GM21423 (cell line): ENCODE results near the gene PDZRN4.
A peak's percentile ranks its signal among the peaks of the same experiment; 100 is the strongest.
"Not testable (repeated sequence)": the region's sequence is repeated elsewhere in the genome, so short reads cannot be mapped to it uniquely, and the experiment has no call there.

ENCODE experiments used
- ATAC-seq: cut with Tn5 transposase; IDR thresholded peaks from one replicate; pipeline ENCODE4 v1.9.1; 2021; ENCODE audit warnings: mild to moderate bottlenecking, moderate library complexity; ENCODE audit not compliant: unreplicated experiment

Gene PDZRN4

DNA sequence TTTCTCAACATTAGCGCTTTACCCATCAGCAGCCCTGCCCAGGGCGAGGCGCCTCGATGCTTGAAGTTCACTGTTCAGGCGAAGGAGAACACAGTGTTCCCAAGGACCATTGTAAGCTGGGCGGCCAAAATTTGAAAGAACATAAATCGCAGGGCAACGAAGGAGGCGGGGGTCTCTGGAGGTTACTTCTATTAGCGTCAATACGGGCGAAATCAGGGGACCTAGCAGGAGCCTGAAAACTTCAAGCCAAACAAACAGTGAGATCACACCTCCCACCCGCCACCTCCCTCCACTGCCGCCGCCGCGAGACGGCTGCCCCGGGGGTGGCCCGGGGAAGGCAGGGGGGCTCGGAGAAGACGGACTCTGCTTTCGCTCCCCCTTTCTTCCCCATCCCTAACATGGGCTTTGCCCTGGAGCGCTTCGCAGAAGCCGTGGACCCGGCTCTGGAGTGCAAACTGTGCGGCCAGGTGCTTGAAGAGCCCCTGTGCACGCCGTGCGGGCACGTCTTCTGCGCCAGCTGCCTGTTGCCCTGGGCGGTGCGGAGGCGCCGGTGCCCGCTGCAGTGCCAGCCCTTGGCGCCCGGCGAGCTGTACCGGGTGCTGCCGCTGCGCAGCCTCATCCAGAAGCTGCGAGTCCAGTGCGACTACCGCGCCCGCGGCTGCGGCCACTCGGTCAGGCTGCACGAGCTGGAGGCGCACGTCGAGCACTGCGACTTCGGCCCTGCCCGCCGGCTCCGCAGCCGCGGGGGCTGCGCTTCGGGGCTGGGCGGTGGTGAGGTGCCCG lies at the start of gene PDZRN4:
TSS of gene PDZRN4 (plus strand) at position 263 of the 783 bp plus-strand sequence.
- no peak for ATAC-seq

DNA sequence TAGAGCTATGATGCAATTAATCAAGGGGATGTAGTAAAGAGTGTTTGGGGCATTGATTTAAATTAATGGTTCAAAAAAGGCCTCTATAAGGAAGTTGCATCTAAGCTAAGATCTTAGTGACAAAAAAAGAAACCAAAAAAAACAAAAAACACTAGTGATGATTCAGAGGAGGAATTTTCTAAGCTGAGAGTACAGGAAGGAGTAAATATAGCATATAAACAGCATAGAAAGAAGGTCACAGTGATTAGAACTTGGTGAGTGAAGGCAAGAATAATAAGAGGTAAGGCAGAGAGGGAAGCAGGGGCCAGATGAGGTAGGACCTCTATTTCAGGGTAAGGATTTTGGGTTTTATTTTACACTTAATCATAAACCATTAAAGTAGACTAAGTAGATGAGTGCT lies 48.0 kb upstream of the PDZRN4 start:
- no peak for ATAC-seq

DNA sequence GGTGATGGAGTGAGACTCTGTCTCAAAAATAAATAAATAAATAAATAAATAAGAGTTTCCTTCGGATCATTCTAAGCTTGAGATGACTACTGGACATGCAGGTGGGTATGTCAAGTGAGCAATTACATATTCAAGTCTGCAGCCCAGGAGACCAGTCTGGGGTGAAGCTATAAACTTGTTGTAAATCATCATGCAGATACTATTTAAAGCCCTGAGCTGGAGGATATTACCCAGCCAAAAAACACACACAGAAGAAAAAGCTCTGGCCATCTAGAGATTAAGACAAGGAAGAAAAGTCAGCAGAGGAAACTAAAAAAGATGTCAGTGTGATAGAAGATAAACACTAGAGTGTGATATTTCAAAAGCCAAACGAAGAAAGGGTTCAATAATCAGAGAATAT lies 47.0 kb upstream of the PDZRN4 start:
- ATAC-seq = no peak

DNA sequence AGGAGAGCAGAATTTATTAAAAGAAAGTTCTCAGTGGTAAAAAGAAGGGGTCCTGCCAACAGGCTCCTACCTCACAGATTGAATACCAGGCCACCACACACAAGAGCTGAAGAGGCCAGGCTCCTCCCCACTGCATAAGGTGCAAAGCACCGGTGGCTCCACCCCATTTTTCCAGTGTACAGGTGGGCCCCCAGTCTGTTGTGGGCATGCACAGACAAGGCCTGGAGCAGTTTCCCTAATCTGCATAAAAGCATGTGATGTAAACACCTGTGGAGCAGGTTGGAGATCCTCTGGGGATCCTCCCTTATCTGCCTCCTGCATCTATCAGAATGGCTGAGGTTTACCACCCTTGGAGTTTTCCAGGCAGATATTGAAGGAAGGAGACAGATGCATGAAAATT lies 45.7 kb upstream of the PDZRN4 start:
- ATAC-seq = no peak

DNA sequence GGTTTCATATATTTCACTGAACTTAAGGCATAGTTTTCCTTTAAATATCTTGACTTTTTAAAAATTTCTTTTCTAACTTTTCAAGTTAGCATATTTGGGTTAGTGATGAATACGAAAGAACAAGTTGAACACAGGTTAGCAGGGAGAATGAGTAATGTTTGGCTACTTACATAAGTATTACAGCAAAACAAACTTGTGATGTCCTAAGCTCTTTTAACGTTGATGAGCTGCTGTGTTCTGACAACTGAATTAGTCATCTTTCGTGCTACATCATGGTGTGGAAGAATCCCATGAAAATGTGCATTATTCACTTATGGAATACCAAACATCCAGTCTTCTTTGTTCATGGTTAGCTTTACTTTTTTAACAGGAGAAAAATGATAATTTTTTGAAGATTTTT lies 36.3 kb upstream of the PDZRN4 start:
- ATAC-seq = no peak

DNA sequence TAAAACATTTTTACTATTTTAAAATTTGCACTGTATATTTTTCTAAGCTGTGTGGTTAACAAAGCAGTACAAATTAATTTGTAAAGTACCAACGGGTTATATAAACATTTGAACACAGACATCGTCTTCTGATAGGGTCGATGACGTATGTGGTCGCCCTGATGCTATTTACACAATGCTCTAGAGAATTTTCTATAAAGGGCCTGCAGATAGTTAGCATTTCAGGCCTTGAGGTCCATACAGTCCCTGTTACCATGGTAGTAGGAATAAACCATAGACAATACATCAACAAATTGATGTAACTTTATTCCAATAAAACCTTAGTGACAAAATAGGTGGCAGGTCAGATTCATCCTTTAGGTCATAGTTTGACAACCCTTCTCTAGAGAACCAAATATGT lies 25.7 kb upstream of the PDZRN4 start:
- no peak for ATAC-seq

DNA sequence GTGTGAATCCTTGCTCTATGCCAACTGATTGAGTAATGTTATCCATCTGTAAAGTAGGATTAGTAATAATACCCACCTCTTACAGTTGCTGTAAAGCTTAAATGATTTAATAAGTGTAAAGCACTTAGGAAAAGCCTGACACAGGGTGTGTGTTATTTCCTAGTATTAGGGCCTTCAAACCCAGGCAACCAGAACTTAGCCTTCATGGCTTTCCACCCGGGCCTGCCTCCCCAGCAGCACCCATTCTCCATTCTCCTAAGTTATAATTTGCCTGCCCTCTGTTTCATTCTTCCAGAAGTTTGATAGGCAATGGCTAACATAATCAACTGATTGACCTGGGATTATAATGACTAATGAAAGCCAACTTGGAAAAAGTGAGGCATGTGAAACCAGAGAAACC lies 20.4 kb upstream of the PDZRN4 start:
- ATAC-seq = no peak

DNA sequence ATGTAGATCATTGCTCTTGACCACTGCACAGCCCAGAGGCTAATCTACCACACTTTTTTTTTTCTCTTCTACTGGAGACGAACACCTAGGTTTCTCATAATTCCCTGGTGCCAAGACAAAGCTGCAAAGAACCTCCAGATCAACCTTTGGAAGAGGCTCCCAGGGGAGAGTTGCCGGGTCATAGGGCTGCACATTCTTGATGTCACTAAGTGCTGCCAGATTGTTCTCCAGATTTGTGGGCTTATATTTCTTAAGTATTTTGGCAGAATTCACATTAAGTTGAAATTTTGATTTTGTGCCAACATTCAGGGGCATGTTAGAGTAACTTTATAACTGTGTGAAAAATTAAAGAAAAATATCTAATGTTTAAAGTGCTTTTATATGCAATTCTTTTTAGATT lies 13.5 kb upstream of the PDZRN4 start:
- no peak for ATAC-seq

DNA sequence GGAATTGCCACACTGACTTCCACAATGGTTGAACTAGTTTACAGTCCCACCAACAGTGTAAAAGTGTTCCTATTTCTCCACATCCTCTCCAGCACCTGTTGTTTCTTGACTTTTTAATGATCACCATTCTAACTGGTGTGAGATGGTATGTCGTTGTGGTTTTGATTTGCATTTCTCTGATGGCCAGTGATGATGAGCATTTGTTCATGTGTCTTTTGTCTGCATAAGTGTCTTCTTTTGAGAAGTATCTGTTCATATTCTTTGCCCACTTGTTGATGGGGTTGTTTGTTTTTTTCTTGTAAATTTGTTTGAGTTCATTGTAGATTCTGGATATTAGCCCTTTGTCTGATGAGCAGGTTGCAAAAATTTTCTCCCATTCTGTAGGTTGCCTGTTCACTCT lies 8.6 kb upstream of the PDZRN4 start:
- ATAC-seq = not testable (repeated sequence)

DNA sequence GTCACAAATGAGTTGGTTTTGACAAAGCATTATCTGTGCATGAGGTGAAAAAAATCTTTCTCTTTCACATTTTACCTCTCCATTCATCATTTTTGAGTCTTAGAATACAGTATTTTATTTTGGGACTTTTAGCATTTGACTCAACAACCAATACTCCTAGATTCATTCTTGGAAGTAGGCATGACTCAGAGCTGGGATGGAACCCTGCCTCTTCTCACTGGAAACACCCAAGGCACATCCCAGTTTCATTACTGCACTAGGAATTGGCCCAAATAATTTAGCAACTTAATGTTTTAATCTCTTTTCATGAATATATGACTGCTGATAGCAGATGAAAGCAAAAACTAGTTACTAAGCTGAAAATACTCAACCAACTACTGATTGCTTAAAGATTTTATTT lies 3.3 kb upstream of the PDZRN4 start:
- no peak for ATAC-seq

DNA sequence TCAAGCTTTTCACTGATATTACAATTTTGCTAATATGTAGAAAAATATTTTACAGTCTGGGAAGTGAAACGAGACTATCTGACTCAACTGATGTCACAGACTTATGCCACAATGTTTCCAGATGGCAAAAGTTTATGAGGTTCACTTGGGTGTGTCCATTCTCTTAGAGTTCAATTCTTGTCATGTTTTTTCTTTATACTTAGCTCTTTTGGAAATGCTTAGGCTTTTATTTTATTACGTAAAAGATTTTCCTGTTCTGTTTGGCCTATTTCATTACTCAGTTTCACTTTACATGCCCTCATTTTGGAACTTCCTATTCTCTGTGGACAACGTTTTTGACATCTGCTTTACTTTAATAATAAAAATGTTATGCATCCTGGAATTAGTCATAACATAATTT lies 2.1 kb upstream of the PDZRN4 start:
- ATAC-seq = no peak

DNA sequence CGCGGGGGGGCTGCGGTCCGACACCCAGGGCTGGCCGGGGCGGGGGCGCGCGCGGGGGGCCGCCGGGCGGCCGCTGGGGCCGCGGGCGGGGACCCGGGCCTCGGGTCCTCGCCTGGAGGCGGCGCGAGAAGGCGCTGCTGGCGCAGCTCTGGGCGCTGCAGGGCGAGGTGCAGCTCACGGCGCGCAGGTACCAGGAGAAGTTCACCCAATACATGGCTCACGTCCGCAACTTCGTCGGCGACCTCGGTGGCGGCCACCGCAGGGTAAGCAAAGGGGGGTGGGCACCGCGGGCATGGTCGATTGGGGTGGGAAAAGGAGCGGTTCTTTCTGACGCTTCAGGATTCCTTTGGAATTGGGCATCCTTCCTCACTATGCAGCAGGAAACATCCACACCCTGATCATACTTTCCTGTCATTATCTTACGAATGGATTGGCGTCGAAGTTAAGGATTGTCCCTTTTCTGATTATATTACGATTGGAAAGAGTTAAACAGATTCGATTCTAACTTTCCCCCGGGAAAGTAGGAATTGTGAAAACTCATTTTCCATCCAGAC lies 798 bp downstream of the PDZRN4 start:
- ATAC-seq = no peak

DNA sequence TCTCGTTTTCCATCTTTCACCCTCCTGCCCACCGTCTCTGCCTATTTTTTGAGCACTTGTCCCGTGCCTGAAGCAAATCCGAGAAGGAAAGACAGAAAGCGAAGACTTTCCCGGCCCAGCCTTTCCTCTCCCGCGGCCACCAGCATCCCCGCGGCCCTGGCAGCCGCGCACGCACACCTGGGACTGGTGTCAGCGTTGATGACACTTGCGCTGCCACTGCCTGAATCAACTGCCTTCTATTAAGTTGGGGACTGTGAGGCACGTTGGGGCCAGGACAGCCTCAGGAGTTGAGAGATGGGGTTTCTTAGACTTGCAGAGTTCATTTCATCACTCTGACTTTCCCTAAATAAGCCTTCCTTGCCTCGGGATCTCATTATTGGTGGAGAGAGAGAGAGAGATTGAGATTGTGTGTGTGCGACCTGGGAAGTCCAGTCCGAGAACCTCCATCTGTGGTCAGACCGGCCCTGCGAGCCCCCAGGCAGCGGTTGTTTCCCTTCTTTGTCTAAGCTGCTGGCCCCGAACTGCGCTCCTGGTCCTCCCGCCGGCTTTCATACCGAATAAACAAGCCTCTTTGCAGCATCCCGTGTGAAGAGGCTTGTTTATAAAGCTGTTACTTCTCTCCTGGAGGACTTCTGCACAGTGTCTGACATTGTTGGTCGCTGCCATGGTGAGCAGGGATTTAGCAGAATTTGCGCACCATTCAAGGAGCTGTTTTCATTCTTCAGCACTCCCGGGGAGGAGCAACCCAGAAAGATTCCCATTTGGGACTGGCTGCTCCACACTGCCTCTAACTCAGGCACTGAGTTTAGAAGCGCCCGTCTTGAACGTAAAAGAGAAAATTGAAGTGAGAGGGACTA lies 1.5 kb downstream of the PDZRN4 start:
- no peak for ATAC-seq

DNA sequence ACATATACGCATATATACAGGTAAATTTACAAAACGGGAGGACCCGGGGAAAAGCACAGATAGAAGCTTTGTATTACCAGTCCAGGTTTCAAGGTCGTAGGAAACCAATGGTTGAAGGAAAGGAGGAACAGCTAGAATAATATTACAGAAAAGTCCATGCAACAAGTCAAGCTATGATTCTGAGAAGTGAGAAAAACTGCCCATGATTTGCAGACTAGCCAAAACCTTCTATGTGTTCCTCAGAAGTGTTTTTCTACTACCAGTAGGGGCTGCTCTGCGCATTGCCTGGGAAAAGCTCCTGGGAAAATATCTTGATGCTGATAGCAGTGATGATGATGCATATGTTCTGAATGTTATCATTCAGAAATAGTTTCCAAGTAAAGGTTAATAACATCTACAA lies 2.2 kb downstream of the PDZRN4 start:
- no peak for ATAC-seq

DNA sequence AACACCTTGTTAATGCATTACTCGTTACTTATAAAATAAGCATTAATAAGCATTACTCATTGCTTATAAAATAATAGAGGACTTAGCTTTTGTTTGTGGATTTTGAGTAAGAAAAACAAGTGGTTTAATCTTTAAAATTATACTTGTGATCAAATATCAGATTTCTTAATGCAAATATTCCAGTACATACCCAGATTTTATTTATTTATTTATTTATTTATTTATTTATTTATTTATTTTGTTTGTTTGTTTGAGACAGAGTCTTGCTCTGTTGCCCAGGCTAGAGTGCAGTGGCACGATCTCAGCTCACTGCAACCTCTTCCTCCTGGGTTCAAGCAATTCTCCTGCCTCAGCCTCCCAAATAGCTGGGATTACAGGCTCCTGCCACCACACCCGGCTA lies 3.4 kb downstream of the PDZRN4 start:
- ATAC-seq = not testable (repeated sequence)

DNA sequence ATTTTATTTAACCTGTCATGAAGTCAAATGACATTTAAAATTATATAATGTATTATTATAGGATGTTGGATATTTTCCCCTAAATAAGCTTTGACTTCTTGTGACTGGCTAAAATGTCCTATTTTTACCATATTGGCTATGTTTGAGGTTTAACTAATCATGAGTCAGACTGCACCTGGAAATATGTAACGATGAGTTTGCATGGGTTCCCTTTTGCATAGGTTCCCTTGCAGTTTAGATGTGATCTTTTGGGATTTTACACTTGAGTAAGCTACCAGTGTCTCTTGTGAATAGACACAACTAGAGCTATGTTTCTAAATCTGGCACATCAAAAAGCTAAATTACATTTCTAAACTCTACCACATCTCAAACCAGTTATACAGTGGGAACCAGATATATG lies 5.2 kb downstream of the PDZRN4 start:
- no peak for ATAC-seq

DNA sequence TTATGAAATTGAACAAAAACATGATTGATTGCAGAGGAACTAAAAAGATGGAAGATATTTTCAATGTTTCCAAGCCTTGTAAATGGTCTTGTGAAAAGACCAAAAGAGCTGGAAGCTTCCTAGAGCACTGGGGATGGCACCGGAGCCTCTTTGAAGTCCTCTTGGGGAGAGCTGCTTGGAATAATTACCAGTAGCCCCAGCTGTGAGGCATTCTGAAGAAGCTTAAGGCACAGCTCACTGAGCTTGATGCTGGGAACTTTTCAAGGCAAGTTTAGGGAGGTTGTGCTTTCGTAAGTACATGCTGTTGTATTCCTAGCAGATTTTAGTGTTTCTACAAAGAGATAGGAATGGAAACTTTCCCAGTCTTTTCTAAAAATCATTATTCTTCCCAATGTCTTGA lies 13.9 kb downstream of the PDZRN4 start:
- ATAC-seq = no peak

DNA sequence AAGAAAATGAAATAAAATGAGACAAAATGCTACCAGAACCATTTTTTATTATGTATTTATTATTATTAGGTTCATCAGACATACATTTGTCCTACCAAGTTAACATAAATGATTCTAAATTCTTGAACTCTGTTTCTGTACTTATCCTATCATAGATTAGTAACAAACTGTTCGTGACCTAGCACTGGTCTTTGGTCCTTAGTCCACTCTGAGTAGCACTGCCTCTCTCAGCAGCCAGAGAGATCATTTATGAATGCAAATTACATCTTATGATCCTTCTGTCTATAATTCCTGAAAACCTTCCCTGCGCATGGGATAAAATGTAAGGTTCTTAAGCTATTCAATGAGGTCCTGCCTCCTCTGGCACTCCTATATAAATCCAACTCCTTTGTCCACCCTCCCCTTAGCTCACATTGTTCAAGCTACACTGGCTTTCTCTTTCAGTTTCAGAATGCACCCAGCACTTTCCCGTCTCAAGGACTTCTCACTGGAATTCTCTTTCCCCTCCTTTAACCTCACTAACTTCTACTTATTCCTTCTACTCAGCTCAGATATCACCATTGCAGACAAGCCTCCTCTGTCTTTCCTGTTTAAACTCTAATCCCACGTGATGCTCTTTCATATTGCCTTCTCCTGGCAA lies 17.1 kb downstream of the PDZRN4 start:
- peak; percentile 65 for ATAC-seq

DNA sequence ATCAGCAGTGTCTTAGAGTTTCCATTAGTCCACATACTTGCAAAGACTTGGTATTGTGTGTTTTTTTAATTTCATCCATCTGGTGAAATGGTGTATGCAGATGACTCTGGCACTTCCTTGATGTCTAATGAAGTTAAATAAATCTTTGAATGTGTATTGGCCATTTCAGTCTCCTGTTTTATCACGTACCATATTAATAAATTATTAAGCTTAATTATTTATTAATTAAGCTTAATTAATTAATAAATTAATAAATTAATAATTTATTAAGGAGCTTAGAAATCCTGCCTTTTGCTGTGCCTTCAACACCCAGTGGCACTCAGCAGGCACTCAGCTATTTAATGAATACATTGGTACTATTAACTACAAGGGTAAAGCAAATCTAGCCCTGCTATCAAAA lies 18.2 kb downstream of the PDZRN4 start:
- ATAC-seq = no peak

DNA sequence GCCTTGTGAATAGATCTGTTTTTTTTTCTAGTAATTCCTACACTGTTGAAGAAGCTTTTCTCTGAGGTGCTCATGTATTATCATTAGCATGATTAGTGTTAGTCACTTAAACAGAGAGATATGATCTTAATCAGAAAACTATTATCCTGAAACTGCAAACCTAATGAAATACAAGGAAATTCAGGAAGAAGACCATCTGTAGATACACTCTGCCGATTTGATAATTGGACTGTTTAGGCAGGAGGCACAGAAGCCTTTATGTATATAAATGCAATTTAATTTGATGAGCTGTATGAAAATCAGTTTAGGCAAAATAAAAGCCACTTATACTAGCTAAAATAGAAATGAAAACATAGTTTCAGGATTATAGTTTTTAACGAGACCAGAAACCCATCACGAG lies 23.3 kb downstream of the PDZRN4 start:
- no peak for ATAC-seq

DNA sequence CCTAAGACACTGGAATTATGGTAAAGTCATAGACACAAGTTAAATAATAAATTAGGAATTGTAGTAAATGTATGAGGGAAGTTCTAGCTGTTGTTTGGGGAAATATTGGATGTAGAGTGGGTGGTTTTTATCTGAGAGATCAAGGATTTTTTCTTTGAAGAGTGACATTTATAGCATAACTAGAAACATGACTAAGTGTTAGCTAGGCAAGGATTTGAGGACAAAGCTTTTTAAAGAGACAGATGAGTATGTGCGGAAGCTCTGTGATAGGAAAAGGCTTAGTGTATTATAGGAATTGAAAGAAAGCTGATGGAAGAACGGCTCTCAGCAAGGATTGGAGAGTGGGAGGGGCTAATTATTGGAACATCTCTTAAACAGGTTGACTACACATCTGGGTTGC lies 24.5 kb downstream of the PDZRN4 start:
- ATAC-seq = no peak

DNA sequence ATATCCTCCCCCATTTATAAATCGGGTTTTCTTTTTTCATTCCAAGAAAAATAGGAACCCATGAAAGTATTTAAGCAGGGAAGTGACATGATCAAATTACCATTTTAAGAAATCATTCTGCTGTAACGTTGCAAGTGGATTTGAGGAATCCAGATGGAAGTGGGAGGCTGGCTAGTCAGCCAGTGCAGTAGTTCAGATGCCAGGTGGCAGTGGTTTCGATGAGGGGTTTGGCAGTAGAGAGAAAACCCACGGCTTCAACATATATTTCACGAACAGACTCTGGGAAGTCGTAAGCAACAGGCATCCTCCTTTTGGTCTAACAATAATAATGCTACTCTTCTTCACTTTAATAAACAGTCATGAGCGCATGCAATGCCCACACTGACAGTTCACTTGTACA lies 25.0 kb downstream of the PDZRN4 start:
- ATAC-seq = no peak
